Lung (tissue), 12 donors: ENCODE data around the gene NDUFB10. TPM values are rescaled to one million over a fixed set of nuclear protein-coding genes. Genes with fewer than 3 reads are reported as not detected.

Experiments
- ATAC-seq: fragments of 200-7000 bp; cut with Tn5 transposase; one replicate; pipeline ENCODE4 v1.9.1; 2020; ENCODE audit warnings: moderate number of reproducible peaks; ENCODE audit not compliant: insufficient read depth, low FRiP score
- DNase-seq, 3 donors: peaks; one replicate each; pipeline ENCODE4 v3.0.0-alpha.2; 2013 to 2017
- H3K27ac ChIP-seq, 2 donors: one replicate each; pipeline ENCODE4 v1.5.1; 2013; ENCODE audit warnings: mild to moderate bottlenecking in 2 of 2, moderate library complexity in 2 of 2, control low read depth in 1 of 2, inconsistent platforms in 1 of 2, low read depth in 1 of 2, low read length in 1 of 2
- H3K27me3 ChIP-seq, 3 donors: one replicate each; pipeline ENCODE4 v1.5.1; 2013; ENCODE audit warnings: low read length in 2 of 3; ENCODE audit not compliant: control insufficient read depth in 3 of 3, insufficient read depth in 3 of 3
- H3K36me3 ChIP-seq, 4 donors: one replicate each; pipeline ENCODE4 v1.5.1; 2013; ENCODE audit warnings: low read length in 4 of 4, mild to moderate bottlenecking in 1 of 4, moderate library complexity in 1 of 4; ENCODE audit not compliant: control insufficient read depth in 4 of 4, insufficient read depth in 4 of 4
- H3K4me1 ChIP-seq, 5 donors: one replicate each; pipeline ENCODE4 v1.5.1; 2013; ENCODE audit warnings: low read length in 5 of 5, mild to moderate bottlenecking in 2 of 5, moderate library complexity in 1 of 5; ENCODE audit not compliant: control insufficient read depth in 5 of 5, insufficient read depth in 5 of 5
- H3K4me3 ChIP-seq: one replicate; pipeline ENCODE4 v1.5.1; 2013; ENCODE audit warnings: mild to moderate bottlenecking, control low read depth, moderate library complexity
- H3K9ac ChIP-seq, 2 donors: one replicate each; pipeline ENCODE4 v1.5.1; 2013; ENCODE audit warnings: low read length in 2 of 2, control low read depth in 1 of 2; ENCODE audit not compliant: insufficient read depth in 1 of 2
- H3K9me3 ChIP-seq, 4 donors: one replicate each; pipeline ENCODE4 v1.5.1; 2013; ENCODE audit warnings: low read length in 3 of 4, mild to moderate bottlenecking in 1 of 4, moderate library complexity in 1 of 4; ENCODE audit not compliant: control insufficient read depth in 4 of 4, insufficient read depth in 3 of 4
- WGBS, 2 donors: extraction: QIAGEN DNeasy Blood & Tissue Kit; methylation state at CpG; one replicate each; pipeline ENCODE4 v1.1.7; 2013; 5-methylcytosine and 5-hydroxymethylcytosine counted together
- polyA plus RNA-seq, 2 donors: library from polyadenylated mRNA; stranded (reverse); fragments of 200-250 nt; gene quantifications; one replicate each; pipeline ENCODE4 v1.2.1, GENCODE V29; 2013
- total RNA-seq, 2 donors: library from RNA; depleted of rRNA in 1 of 2; stranded (reverse); fragments of >200 nt in 1 of 2; gene quantifications; one replicate each; pipeline ENCODE4 v1.2.1, GENCODE V29; 2014 to 2021
- TF ChIP-seq, protein P1 (sequence below): IDR thresholded peaks from 2 replicates; pipeline ENCODE4 v1.5.1; 2012; ENCODE audit warnings: mild to moderate bottlenecking; ENCODE audit errors: control extremely low read depth, extremely low read depth
- donor health status: control.
- donor health status: control.
- donor health status: Bipolar disorder and iron deficiency.
- donor health status: healthy.
- donor health status: DM: yes; HTN: yes; CAD: no.

The NDUFB10 gene
- total and polyA plus RNA-seq, 4 donors, result 107 to 187 (median 131) TPM

DNA sequence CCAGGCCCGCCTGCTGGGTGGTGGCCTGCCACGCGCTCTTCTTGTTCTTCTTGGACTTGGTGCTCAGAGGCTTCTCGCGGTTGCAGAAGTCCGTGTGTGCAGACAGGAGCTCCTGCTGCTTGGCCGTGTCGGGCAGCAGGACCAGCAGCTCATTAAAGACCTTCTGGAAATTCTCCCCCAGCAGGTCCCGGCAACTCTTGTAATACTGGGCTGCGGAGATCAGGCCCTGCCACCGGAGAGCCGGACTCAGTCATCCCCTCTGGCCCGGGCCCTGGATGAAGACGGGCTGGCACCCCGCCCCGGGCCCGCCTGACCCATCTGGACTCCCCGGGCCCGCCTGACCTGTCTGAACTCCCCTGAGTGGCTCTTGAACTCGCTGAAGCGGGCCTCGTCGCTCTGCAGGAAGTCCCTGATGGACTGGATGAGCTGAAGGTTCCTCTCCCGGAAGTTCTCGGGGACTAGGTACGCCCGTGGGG, 39.1 kb downstream of the NDUFB10 start:
- ATAC-seq, result no peak
- no peak overlapping the region for H3K9ac ChIP-seq
- H3K27me3 ChIP-seq, result no peaks in the 10 kb centered on the region
- peaks cover 2 to 56% (median 26%) of the 10 kb centered on the region in 4 donors for H3K36me3 ChIP-seq
- 90 to 97% methylated on average over 27 of the region's 27 CpGs for WGBS, 2 donors
- H3K27ac ChIP-seq, result peak overlapping the region in 1 of 2 donors; percentile 20
- no peaks in the 10 kb centered on the region for H3K9me3 ChIP-seq
- H3K4me3 ChIP-seq, result no peak overlapping the region
- no peak for DNase-seq
- TF ChIP-seq, protein P1, sequence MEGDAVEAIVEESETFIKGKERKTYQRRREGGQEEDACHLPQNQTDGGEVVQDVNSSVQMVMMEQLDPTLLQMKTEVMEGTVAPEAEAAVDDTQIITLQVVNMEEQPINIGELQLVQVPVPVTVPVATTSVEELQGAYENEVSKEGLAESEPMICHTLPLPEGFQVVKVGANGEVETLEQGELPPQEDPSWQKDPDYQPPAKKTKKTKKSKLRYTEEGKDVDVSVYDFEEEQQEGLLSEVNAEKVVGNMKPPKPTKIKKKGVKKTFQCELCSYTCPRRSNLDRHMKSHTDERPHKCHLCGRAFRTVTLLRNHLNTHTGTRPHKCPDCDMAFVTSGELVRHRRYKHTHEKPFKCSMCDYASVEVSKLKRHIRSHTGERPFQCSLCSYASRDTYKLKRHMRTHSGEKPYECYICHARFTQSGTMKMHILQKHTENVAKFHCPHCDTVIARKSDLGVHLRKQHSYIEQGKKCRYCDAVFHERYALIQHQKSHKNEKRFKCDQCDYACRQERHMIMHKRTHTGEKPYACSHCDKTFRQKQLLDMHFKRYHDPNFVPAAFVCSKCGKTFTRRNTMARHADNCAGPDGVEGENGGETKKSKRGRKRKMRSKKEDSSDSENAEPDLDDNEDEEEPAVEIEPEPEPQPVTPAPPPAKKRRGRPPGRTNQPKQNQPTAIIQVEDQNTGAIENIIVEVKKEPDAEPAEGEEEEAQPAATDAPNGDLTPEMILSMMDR, result no peak
- no peaks in the 10 kb centered on the region for H3K4me1 ChIP-seq

DNA sequence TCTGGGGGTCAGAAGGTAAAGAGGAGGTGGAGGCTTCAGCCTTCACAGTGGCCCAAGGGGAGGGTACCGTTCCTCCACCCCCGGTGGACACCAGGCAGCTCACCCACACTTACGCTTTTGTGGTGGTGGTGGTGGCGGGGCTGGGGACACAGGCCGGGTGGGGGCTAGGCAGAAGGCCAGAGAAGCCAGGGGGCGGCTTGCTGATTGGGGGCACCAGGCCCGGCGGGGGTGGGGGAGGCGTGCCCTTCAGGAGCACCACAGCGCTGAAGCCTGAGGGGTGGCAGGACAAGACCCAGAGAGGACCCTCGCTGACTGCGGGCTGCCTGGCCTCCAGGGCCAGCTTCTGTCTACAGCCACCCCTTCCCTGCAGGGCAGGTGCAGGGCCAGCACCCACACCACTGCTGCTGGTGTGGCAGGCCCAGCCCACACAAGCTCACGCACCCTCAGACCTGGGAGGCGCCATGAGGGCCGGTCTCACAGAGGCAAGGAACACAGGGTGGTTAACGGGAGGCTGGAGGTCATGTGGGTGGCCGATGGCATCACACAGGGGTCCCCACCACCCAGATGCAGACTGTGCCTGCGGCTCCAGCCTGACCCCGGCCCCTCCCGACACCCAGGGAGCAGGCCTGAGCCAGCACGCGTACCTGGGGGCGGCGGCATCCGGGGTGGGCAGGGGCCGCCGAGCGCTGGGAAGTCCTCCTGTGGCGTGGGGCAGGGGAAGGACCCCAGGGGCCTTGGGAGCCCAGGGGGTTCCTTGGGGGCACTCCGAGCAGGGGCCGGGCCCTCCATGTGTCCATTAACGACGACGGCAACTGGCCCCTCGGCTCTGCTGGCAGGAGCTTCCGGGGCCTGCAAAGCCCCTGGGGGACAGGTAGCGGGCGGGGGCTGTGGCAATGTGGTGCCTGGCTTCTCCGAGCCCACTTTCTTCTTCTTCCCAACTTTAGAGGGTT, 39.8 kb downstream of the NDUFB10 start:
- no peak overlapping the region for H3K4me3 ChIP-seq
- WGBS, 2 donors, result 94 to 97% methylated on average over 34 to 39 of the region's 39 CpGs
- TF ChIP-seq, protein P1, result no peak
- H3K9ac ChIP-seq, result no peak overlapping the region
- no peaks in the 10 kb centered on the region for H3K27me3 ChIP-seq
- DNase-seq (no peak), ATAC-seq (no peak)
- no peaks in the 10 kb centered on the region for H3K9me3 ChIP-seq
- H3K27ac ChIP-seq, result no peak overlapping the region
- peaks cover 0 to 4% (median 1%) of the 10 kb centered on the region in 5 donors for H3K4me1 ChIP-seq
- peaks cover 2 to 58% (median 26%) of the 10 kb centered on the region in 4 donors for H3K36me3 ChIP-seq

- TF ChIP-seq, protein P1, result no peak
- H3K27ac ChIP-seq, result no peak overlapping the region
- DNase-seq (no peak), ATAC-seq (no peak)
- WGBS, 2 donors, result 92 to 94% methylated on average over 27 to 28 of the region's 28 CpGs
- peaks cover 0 to 12% (median 6%) of the 10 kb centered on the region in 5 donors for H3K4me1 ChIP-seq
- no peak overlapping the region for H3K9ac ChIP-seq
- peaks cover 2 to 58% (median 26%) of the 10 kb centered on the region in 4 donors for H3K36me3 ChIP-seq
- H3K27me3 ChIP-seq, result no peaks in the 10 kb centered on the region
- H3K4me3 ChIP-seq, result no peak overlapping the region
- H3K9me3 ChIP-seq, result no peaks in the 10 kb centered on the region
Observed at GRCh38 chr16:1999866-2000514, 40.7 kb downstream of the NDUFB10 start.
